DND-41 (cell line): Measurements from ENCODE around the gene PPP1R11.
"Not testable (repeated sequence)": the region's sequence is repeated elsewhere in the genome, so short reads cannot be mapped to it uniquely, and the experiment has no call there.

ENCODE experiments used
- ATAC-seq: fragments of 200-7000 bp; cut with Tn5 transposase; 3 replicates; pipeline ENCODE4 v1.9.1; 2021; ENCODE audit warnings: low read depth; ENCODE audit not compliant: insufficient read depth
- DNase-seq: peaks from one replicate; pipeline ENCODE4 v3.0.0-alpha.2; 2020
- H2AFZ ChIP-seq: 2 replicates; pipeline ENCODE4 v1.6.0; 2012; ENCODE audit warnings: low read depth, low read length
- H3K27ac ChIP-seq: 2 replicates; pipeline ENCODE4 v1.5.1; 2012; ENCODE audit warnings: low read length, inconsistent platforms
- H3K27me3 ChIP-seq: fragments of 200-600 bp; sonication (generic); 2 replicates; pipeline ENCODE4 v1.6.0; 2012; ENCODE audit warnings: low read length, mild to moderate bottlenecking, inconsistent platforms; ENCODE audit not compliant: insufficient read depth, poor library complexity
- H3K36me3 ChIP-seq: 2 replicates; pipeline ENCODE4 v1.5.1; 2012; ENCODE audit warnings: low read length, inconsistent platforms; ENCODE audit not compliant: insufficient read depth
- H3K4me1 ChIP-seq: 2 replicates; pipeline ENCODE4 v1.5.1; 2012; ENCODE audit warnings: mild to moderate bottlenecking, low read length; ENCODE audit not compliant: insufficient read depth
- H3K4me2 ChIP-seq: 2 replicates; pipeline ENCODE4 v1.6.0; 2012; ENCODE audit warnings: mild to moderate bottlenecking, moderate library complexity, low read length, inconsistent platforms; ENCODE audit not compliant: insufficient read depth
- H3K4me3 ChIP-seq, 2 experiments: fragments of 200-600 bp in 1 of 2; shearing (Covaris generic) in 1 of 2; 2 replicates each; pipeline ENCODE4 v1.5.1; 2012 to 2016; ENCODE audit warnings: inconsistent platforms in 2 of 2, low read length in 2 of 2, mild to moderate bottlenecking in 2 of 2, low read depth in 1 of 2, moderate library complexity in 1 of 2
- H3K79me2 ChIP-seq: 2 replicates; pipeline ENCODE4 v1.6.0; 2012; ENCODE audit warnings: low read length, inconsistent platforms; ENCODE audit not compliant: insufficient read depth
- H3K9ac ChIP-seq: 2 replicates; pipeline ENCODE4 v1.6.0; 2012; ENCODE audit warnings: low read depth, mild to moderate bottlenecking, inconsistent platforms, low read length, moderate library complexity
- H3K9me3 ChIP-seq: 2 replicates; pipeline ENCODE4 v1.5.1; 2012; ENCODE audit warnings: low read length, moderate library complexity, mild to moderate bottlenecking, inconsistent platforms; ENCODE audit not compliant: insufficient read depth, severe bottlenecking
- H4K20me1 ChIP-seq: 2 replicates; pipeline ENCODE4 v1.6.0; 2012; ENCODE audit warnings: low read length; ENCODE audit not compliant: insufficient read depth
- EZH2 ChIP-seq: IDR thresholded peaks from 3 replicates; pipeline ENCODE4 v1.6.1; 2012; ENCODE audit warnings: borderline replicate concordance, low read depth, mild to moderate bottlenecking, moderate library complexity, low read length, inconsistent platforms; ENCODE audit not compliant: severe bottlenecking
- TF ChIP-seq, protein P1 (sequence below): IDR thresholded peaks from 2 replicates; pipeline ENCODE4 v1.5.1; 2012; ENCODE audit warnings: borderline replicate concordance, low read length, moderate library complexity, mild to moderate bottlenecking; ENCODE audit not compliant: poor library complexity, severe bottlenecking; ENCODE audit errors: extremely low read depth

The PPP1R11 gene, protein sequence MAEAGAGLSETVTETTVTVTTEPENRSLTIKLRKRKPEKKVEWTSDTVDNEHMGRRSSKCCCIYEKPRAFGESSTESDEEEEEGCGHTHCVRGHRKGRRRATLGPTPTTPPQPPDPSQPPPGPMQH

DNA sequence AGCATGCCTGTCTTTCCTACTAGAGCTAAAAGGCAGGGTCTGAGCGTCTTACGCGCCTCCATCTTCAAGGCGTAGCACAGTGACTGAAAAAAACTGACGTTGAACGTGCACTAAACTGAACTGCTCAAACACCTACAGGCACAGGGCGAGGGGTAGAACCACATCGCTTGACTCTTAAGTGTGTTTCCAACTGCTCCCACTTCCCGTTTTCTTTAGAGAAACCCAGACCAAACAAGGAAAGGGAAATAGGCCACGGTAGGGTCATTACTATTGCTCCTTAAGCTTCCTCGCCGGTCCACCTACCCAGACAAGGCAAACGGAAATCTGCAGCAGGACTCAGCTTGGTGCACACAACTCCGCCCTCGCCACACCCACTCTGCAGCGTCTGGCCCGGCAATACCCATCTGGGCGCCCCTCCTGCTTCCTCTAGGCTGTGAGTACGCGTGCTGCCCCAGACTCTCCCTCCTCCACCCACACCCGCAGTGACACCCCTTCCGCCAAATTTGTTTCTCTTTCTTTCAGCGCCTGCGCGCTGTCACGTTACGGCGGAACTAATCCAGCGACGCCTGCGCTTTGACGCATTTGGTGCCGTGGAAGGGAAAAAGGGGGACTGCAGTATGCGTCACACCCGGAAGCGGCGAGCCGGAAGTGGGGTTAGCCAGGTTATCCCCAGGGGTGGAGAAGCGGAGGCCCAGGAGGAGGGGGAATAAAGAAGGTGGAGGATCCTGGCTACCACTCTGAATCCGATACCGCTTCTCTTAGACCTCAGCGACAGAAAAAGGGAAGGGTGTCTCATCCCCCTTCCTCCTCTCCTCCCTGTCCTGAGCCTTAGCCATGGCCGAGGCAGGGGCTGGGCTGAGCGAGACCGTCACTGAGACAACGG is at the start of gene PPP1R11:
Gene PPP1R11, plus strand, starts transcription at position 622 of the 883 bp plus-strand sequence. Its CDS starts 213 bp downstream, at position 835.
- ATAC-seq (peak; percentile 97), DNase-seq (peak; percentile 100)
- Histone ChIP-seq H3K79me2 (peaks cover 37% of the 10 kb centered on the region), H3K4me3 (peak within 1 kb of the TSS; percentile 70 to 86), H3K9ac (peak within 1 kb of the TSS; percentile 71), H3K4me2 (peak within 1 kb of the TSS; percentile 91), H3K27me3 (no peaks in the 10 kb centered on the region), H2AFZ (peak within 1 kb of the TSS; percentile 87), H4K20me1 (no peaks in the 10 kb centered on the region), H3K36me3 (peaks cover 39% of the 10 kb centered on the region), H3K9me3 (no peaks in the 10 kb centered on the region), H3K4me1 (peaks cover 55% of the 10 kb centered on the region), H3K27ac (peak within 1 kb of the TSS; percentile 92)
- TF ChIP-seq, protein P1, sequence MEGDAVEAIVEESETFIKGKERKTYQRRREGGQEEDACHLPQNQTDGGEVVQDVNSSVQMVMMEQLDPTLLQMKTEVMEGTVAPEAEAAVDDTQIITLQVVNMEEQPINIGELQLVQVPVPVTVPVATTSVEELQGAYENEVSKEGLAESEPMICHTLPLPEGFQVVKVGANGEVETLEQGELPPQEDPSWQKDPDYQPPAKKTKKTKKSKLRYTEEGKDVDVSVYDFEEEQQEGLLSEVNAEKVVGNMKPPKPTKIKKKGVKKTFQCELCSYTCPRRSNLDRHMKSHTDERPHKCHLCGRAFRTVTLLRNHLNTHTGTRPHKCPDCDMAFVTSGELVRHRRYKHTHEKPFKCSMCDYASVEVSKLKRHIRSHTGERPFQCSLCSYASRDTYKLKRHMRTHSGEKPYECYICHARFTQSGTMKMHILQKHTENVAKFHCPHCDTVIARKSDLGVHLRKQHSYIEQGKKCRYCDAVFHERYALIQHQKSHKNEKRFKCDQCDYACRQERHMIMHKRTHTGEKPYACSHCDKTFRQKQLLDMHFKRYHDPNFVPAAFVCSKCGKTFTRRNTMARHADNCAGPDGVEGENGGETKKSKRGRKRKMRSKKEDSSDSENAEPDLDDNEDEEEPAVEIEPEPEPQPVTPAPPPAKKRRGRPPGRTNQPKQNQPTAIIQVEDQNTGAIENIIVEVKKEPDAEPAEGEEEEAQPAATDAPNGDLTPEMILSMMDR, result no peak
- no peak for TF ChIP-seq EZH2

DNA sequence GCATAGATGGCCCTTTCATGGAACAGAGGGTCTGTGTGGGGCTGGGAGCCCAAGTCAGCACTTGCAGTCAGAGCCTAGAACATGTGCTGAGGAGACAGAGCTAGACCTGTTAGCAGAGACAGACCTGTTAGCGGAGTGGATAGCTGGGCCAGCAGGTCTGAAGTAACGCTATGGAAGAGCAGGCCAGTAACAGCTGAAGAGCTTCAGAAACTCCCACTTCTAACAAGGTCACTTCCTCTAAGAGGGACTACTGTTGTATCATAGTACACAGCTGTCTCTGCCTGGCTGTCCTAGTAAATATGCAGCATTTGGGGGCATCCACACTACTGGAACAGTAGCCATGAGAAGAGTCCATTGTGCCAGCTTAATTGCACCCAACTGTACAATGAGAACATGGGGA is 47.2 kb upstream of the PPP1R11 start:
- Histone ChIP-seq H3K27me3 (no peaks in the 10 kb centered on the region), H3K36me3 (no peaks in the 10 kb centered on the region), H3K4me1 (no peaks in the 10 kb centered on the region), H3K4me2 (no peak overlapping the region), H3K4me3 (no peak overlapping the region), H3K79me2 (no peaks in the 10 kb centered on the region), H4K20me1 (no peaks in the 10 kb centered on the region), H3K9ac (no peak overlapping the region), H2AFZ (no peak overlapping the region), H3K9me3 (no peaks in the 10 kb centered on the region), H3K27ac (no peak overlapping the region)
- no peak for TF ChIP-seq EZH2
- DNase-seq (no peak), ATAC-seq (no peak)

DNA sequence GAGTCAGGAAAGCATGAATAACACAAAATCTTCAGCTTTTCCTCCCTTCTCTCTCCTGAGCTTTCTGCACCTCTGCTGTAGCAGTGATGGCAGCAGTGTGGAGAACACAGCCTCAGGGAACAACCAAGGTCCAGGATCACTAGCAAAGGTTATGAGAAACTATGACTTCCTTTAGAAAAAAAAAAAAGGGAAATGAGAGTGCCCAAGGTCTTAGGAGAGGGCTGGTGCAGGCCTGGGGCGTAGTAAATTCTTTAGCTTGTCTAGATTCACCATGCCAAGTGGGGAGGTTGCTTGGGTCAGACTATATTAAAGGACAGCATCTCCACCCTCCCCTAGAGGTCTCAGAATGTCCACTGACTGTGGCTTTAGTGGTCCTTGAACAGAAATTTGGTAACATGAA is 46.4 kb upstream of the PPP1R11 start:
- H2AFZ ChIP-seq, result no peak overlapping the region

DNA sequence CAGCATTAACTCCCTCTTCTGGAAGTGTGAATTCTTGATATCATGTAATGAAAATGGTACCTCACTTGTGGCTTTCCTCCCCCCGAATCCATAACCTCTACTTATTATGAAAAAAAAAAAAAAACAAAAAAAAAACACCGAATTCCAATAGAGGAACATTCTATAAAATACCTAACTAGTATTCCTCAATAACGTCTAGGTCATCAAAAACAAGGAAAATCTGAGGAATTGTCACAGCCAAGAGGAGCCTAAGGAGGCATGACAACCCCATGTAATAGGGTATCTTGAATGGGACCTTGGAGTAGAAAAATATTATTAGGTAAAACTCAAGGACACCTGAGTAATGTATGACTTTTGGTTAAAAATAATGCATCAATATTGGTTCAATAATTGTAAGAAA is 44.8 kb upstream of the PPP1R11 start:
- no peak overlapping the region for H2AFZ ChIP-seq
- no peak overlapping the region for H3K27ac ChIP-seq
- H3K27me3 ChIP-seq, result no peaks in the 10 kb centered on the region
- no peak overlapping the region for H3K4me2 ChIP-seq
- no peaks in the 10 kb centered on the region for H3K36me3 ChIP-seq
- DNase-seq, result no peak
- H3K4me1 ChIP-seq, result no peaks in the 10 kb centered on the region
- H3K79me2 ChIP-seq, result no peaks in the 10 kb centered on the region
- no peak for ATAC-seq
- H3K9ac ChIP-seq, result no peak overlapping the region
- H3K9me3 ChIP-seq, result no peaks in the 10 kb centered on the region
- no peak overlapping the region for H3K4me3 ChIP-seq
- H4K20me1 ChIP-seq, result no peaks in the 10 kb centered on the region
- TF ChIP-seq EZH2, result no peak

More for the DNA sequence above, 46.4 kb upstream of the PPP1R11 start:
- H3K36me3 ChIP-seq, result no peaks in the 10 kb centered on the region
- no peak overlapping the region for H3K9ac ChIP-seq
- TF ChIP-seq, protein P1, result no peak
- TF ChIP-seq EZH2, result no peak
- no peak overlapping the region for H3K4me3 ChIP-seq
- H3K79me2 ChIP-seq, result no peaks in the 10 kb centered on the region
- no peaks in the 10 kb centered on the region for H3K9me3 ChIP-seq
- H3K27ac ChIP-seq, result no peak overlapping the region
- H3K4me2 ChIP-seq, result no peak overlapping the region
- no peaks in the 10 kb centered on the region for H3K27me3 ChIP-seq
- no peak for ATAC-seq
- no peak for DNase-seq
- H3K4me1 ChIP-seq, result no peaks in the 10 kb centered on the region
- H4K20me1 ChIP-seq, result no peaks in the 10 kb centered on the region

DNA sequence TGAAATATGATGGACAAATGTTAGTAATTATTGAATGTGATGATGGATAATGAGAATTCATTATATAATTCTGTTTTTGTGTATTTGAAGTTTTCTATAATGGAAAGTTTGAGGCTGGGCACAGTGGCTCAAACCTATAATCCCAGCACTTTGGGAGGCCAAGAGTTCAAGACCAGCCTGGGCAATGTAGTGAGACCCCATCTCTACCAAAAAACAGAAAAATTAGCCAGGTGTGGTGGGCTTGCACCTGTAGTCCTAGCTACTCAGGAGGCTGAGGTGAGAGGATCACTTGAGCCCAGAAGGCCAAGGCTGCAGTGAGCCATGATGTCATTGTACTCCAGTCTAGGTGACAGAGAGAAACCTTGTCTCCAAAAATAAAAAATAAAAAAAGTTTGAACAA is 44.3 kb upstream of the PPP1R11 start:
- not testable (repeated sequence) for DNase-seq, H4K20me1 ChIP-seq, ATAC-seq, H3K27ac ChIP-seq, H3K9ac ChIP-seq, H3K4me2 ChIP-seq, H3K36me3 ChIP-seq, H3K79me2 ChIP-seq, H3K4me3 ChIP-seq, H3K9me3 ChIP-seq, H2AFZ ChIP-seq, H3K4me1 ChIP-seq, H3K27me3 ChIP-seq
